Measurements from ENCODE around the gene ADCK1. TPM values are rescaled to one million over a fixed set of nuclear protein-coding genes. Genes with fewer than 3 reads are reported as not detected.

ADCK1 gene
- polyA plus RNA-seq, 3 donors: 3.7 to 33.0 (median 5.4) TPM

DNA sequence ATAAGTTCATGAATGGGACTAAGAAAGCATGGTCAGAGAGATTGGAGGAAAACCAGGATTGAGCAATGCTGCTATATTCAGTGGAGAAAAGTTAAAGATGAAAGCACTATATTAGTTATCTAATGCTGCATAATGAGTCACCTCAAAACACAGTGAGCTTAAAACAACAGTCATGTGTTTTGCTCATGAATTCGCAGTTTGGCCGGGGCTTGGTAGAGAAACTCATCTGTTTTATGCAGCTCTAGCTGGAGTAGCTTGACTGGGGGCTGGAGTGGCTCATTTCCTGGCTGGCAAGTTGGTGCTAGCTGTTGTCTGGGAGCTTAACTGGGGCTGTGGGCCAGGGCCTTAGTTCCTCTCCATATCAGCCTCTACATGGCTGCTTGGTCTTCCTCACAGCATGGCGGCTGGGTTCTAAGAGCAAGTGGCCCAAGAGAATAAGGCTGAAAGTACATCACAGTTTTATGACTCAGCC, 90.1 kb downstream of the ADCK1 start:
- peaks cover 12 to 29% (median 14%) of the 10 kb centered on the region in 7 donors for H3K9me3 Mint-ChIP-seq

GRCh38 chr14:77890873-77891272, 91.0 kb downstream of the ADCK1 start:
- Mint-ChIP-seq H3K4me1 (no peaks in the 10 kb centered on the region), H3K4me3 (no peak overlapping the region), H3K36me3 (peaks cover 30 to 43% of the 10 kb centered on the region in 2 donors), H3K9me3 (peaks cover 12 to 29% (median 14%) of the 10 kb centered on the region in 7 donors), H3K27me3 (ENCODE audit: low read depth in 3 of 3) (no peaks in the 10 kb centered on the region), H3K27ac (no peak overlapping the region)
- no peak overlapping the region for H3K4me3 ChIP-seq (replicated peaks in 1 of 3; ENCODE audit: low read depth in 2 of 3, low read length in 3 of 3)
- intact Hi-C loops (cut with micrococcal nuclease): no loop called here
- no peaks in the 10 kb centered on the region for H4K20me1 ChIP-seq (ENCODE audit: insufficient read depth, low read length)
- DNase-seq: no peak
- no peaks in the 10 kb centered on the region for H3K79me2 ChIP-seq (ENCODE audit: insufficient read depth, low read length)
- peaks cover 0 to 17% of the 10 kb centered on the region in 2 donors for H3K9me3 ChIP-seq (replicated peaks in 1 of 2; ENCODE audit: control insufficient read depth in 1 of 2, insufficient read depth in 1 of 2, low read length in 2 of 2)
- H2AFZ ChIP-seq (ENCODE audit: insufficient read depth, low read depth, low read length, poor library complexity, severe bottlenecking): no peak overlapping the region
- TF ChIP-seq, protein P1, sequence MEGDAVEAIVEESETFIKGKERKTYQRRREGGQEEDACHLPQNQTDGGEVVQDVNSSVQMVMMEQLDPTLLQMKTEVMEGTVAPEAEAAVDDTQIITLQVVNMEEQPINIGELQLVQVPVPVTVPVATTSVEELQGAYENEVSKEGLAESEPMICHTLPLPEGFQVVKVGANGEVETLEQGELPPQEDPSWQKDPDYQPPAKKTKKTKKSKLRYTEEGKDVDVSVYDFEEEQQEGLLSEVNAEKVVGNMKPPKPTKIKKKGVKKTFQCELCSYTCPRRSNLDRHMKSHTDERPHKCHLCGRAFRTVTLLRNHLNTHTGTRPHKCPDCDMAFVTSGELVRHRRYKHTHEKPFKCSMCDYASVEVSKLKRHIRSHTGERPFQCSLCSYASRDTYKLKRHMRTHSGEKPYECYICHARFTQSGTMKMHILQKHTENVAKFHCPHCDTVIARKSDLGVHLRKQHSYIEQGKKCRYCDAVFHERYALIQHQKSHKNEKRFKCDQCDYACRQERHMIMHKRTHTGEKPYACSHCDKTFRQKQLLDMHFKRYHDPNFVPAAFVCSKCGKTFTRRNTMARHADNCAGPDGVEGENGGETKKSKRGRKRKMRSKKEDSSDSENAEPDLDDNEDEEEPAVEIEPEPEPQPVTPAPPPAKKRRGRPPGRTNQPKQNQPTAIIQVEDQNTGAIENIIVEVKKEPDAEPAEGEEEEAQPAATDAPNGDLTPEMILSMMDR (IDR thresholded peaks at IDR 0.05): no peak
- 90% methylated on average over 4 of the region's 4 CpGs for WGBS (ENCODE audit: insufficient coverage)
- no peak overlapping the region for H3K27ac ChIP-seq (ENCODE audit: low read depth in 1 of 2, low read length in 2 of 2)
- no peaks in the 10 kb centered on the region for H3K27me3 ChIP-seq (ENCODE audit: control insufficient read depth in 2 of 2, insufficient read depth in 2 of 2, low read length in 2 of 2)
- peaks cover 5 to 18% of the 10 kb centered on the region in 2 donors for H3K36me3 ChIP-seq (replicated peaks in 1 of 2; ENCODE audit: control insufficient read depth in 1 of 2, insufficient read depth in 2 of 2, low read length in 2 of 2)
- H3K4me2 ChIP-seq (replicated peaks; ENCODE audit: extremely low read depth, low read length, poor library complexity, severe bottlenecking): no peak overlapping the region
- no peaks in the 10 kb centered on the region for H3K4me1 ChIP-seq (ENCODE audit: control insufficient read depth in 1 of 2, insufficient read depth in 2 of 2, low read length in 2 of 2)
- no peak overlapping the region for H3K9ac ChIP-seq (ENCODE audit: insufficient read depth, low read length, poor library complexity, severe bottlenecking)

More for the DNA sequence above, 90.1 kb downstream of the ADCK1 start:
- Histone ChIP-seq H3K9me3 (replicated peaks in 1 of 2; ENCODE audit: control insufficient read depth in 1 of 2, insufficient read depth in 1 of 2, low read length in 2 of 2) (peaks cover 0 to 17% of the 10 kb centered on the region in 2 donors), H3K27me3 (ENCODE audit: control insufficient read depth in 2 of 2, insufficient read depth in 2 of 2, low read length in 2 of 2) (no peaks in the 10 kb centered on the region), H3K27ac (ENCODE audit: low read depth in 1 of 2, low read length in 2 of 2) (no peak overlapping the region), H3K4me1 (ENCODE audit: control insufficient read depth in 1 of 2, insufficient read depth in 2 of 2, low read length in 2 of 2) (no peaks in the 10 kb centered on the region), H3K9ac (ENCODE audit: insufficient read depth, low read length, poor library complexity, severe bottlenecking) (no peak overlapping the region), H2AFZ (ENCODE audit: insufficient read depth, low read depth, low read length, poor library complexity, severe bottlenecking) (no peak overlapping the region), H3K4me3 (replicated peaks in 1 of 3; ENCODE audit: low read depth in 2 of 3, low read length in 3 of 3) (no peak overlapping the region), H4K20me1 (ENCODE audit: insufficient read depth, low read length) (no peaks in the 10 kb centered on the region), H3K79me2 (ENCODE audit: insufficient read depth, low read length) (no peaks in the 10 kb centered on the region), H3K36me3 (replicated peaks in 1 of 2; ENCODE audit: control insufficient read depth in 1 of 2, insufficient read depth in 2 of 2, low read length in 2 of 2) (peaks cover 5 to 18% of the 10 kb centered on the region in 2 donors), H3K4me2 (replicated peaks; ENCODE audit: extremely low read depth, low read length, poor library complexity, severe bottlenecking) (no peak overlapping the region)
- H3K4me1 Mint-ChIP-seq: no peaks in the 10 kb centered on the region
- TF ChIP-seq, protein P1 (IDR thresholded peaks at IDR 0.05): no peak
- no peak for DNase-seq
- no CpG with 5 or more reads among the region's 3 CpGs for WGBS (ENCODE audit: insufficient coverage)
- no peak overlapping the region for H3K27ac Mint-ChIP-seq
- H3K27me3 Mint-ChIP-seq (ENCODE audit: low read depth in 3 of 3): peaks cover 0 to 2% (median 0%) of the 10 kb centered on the region in 3 donors
- intact Hi-C loops (cut with micrococcal nuclease): no loop called here
- H3K4me3 Mint-ChIP-seq: no peak overlapping the region
- peaks cover 26 to 39% of the 10 kb centered on the region in 2 donors for H3K36me3 Mint-ChIP-seq
